ENCODE results near the gene SIK3. TPM values are rescaled to one million over a fixed set of nuclear protein-coding genes. Genes with fewer than 3 reads are reported as not detected.

SIK3 gene
- total RNA-seq, 1 experiment from 2014 or later: 34.4 TPM

DNA sequence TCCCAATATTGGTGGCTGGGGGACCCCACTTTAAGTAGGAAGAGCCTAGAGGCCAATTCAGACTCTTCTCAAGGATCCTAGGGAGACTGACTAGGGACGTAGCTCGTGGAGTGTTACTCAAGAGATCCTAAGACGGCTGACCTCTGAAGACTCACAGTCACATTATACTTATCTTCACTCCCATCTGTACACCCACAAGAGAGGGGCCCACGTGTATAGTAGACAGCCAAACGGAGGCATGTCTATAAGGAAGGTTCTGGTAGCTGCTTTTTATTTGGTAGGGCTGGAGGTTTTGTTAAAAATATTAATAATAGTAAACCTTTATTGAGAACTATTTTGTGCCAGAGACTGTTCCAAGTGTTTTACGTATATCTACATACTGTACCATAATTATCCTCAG lies 237.9 kb downstream of the SIK3 start:
- Mint-ChIP-seq H3K27ac (no peak overlapping the region), H3K27me3 (ENCODE audit: low read depth) (no peaks in the 10 kb centered on the region), H3K4me1 (no peaks in the 10 kb centered on the region), H3K36me3 (peaks cover 42% of the 10 kb centered on the region), H3K9me3 (no peaks in the 10 kb centered on the region), H3K4me3 (no peak overlapping the region)
- no peak for DNase-seq (ENCODE audit: low spot score)
- CTCF ChIA-PET: interaction anchor here (0.6 kb wide), 1 partner anchor 20 kb away, joined by 3 read pairs; no protein-coding TSS in a partner anchor
- TF ChIP-seq ZNF138 (CRISPR knock-in tag; conservative IDR thresholded peaks at IDR 0.05) (no peak), RORB (CRISPR knock-in tag; IDR thresholded peaks at IDR 0.05) (no peak), OVOL2 (CRISPR knock-in tag; IDR thresholded peaks at IDR 0.05; ENCODE audit: borderline replicate concordance) (no peak), FOXJ3 (CRISPR knock-in tag; IDR thresholded peaks at IDR 0.05; ENCODE audit: borderline replicate concordance) (no peak), ZNF232 (CRISPR knock-in tag; IDR thresholded peaks at IDR 0.05) (no peak), SMAD3 (CRISPR knock-in tag; IDR thresholded peaks at IDR 0.05; ENCODE audit: borderline replicate concordance) (no peak), NR3C1 (CRISPR knock-in tag; conservative IDR thresholded peaks at IDR 0.05; ENCODE audit: low read depth) (no peak), RELA (CRISPR knock-in tag; IDR thresholded peaks at IDR 0.05; ENCODE audit: borderline replicate concordance) (no peak), TCF7 (CRISPR knock-in tag; IDR thresholded peaks at IDR 0.05; ENCODE audit: low read depth) (no peak), ZNF219 (CRISPR knock-in tag; IDR thresholded peaks at IDR 0.05; ENCODE audit: borderline replicate concordance) (no peak), EMX1 (CRISPR knock-in tag; IDR thresholded peaks at IDR 0.05) (no peak), CREM (CRISPR knock-in tag; IDR thresholded peaks at IDR 0.05) (no peak)
- TF ChIP-seq, protein P1, sequence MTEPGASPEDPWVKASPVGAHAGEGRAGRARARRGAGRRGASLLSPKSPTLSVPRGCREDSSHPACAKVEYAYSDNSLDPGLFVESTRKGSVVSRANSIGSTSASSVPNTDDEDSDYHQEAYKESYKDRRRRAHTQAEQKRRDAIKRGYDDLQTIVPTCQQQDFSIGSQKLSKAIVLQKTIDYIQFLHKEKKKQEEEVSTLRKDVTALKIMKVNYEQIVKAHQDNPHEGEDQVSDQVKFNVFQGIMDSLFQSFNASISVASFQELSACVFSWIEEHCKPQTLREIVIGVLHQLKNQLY (CRISPR knock-in tag; IDR thresholded peaks at IDR 0.05): no peak
- TF ChIP-seq, protein P2, sequence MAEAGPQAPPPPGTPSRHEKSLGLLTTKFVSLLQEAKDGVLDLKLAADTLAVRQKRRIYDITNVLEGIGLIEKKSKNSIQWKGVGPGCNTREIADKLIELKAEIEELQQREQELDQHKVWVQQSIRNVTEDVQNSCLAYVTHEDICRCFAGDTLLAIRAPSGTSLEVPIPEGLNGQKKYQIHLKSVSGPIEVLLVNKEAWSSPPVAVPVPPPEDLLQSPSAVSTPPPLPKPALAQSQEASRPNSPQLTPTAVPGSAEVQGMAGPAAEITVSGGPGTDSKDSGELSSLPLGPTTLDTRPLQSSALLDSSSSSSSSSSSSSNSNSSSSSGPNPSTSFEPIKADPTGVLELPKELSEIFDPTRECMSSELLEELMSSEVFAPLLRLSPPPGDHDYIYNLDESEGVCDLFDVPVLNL (CRISPR knock-in tag; IDR thresholded peaks at IDR 0.05; ENCODE audit: borderline replicate concordance, low read depth): no peak
- no peak for ATAC-seq
- POLR2A ChIA-PET: no interaction called here

DNA sequence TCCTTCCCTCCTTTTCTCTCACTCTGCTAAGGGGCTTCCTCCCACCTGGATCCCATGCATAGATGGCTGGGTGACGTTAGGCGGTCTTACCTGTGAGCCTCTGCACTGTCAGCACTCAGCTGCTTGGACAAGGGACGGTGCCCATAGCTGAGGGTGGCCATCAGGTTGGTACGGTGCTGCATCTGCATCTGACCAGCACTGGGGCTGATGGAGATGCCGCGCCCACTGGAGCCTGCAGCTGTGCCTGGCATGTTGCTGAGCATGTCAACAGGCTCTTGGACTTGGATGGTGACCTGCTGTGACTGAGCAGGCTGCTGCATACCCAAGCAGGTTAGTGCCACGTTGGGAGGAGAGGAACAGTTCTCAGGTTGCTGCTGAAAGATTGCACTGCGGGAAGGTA lies 239.1 kb downstream of the SIK3 start:
- POLR2A ChIA-PET: no interaction called here
- H3K4me1 Mint-ChIP-seq: no peaks in the 10 kb centered on the region
- no peak overlapping the region for H3K4me3 Mint-ChIP-seq
- H3K9me3 Mint-ChIP-seq: no peaks in the 10 kb centered on the region
- CTCF ChIA-PET: no interaction called here
- H3K27ac Mint-ChIP-seq: no peak overlapping the region
- no peaks in the 10 kb centered on the region for H3K27me3 Mint-ChIP-seq (ENCODE audit: low read depth)
- TF ChIP-seq NR2C2 (CRISPR knock-in tag; IDR thresholded peaks at IDR 0.05) (no peak), ZNF219 (CRISPR knock-in tag; IDR thresholded peaks at IDR 0.05; ENCODE audit: borderline replicate concordance) (no peak), SMAD4 (CRISPR knock-in tag; IDR thresholded peaks at IDR 0.05) (no peak)
- TF ChIP-seq, protein P3, sequence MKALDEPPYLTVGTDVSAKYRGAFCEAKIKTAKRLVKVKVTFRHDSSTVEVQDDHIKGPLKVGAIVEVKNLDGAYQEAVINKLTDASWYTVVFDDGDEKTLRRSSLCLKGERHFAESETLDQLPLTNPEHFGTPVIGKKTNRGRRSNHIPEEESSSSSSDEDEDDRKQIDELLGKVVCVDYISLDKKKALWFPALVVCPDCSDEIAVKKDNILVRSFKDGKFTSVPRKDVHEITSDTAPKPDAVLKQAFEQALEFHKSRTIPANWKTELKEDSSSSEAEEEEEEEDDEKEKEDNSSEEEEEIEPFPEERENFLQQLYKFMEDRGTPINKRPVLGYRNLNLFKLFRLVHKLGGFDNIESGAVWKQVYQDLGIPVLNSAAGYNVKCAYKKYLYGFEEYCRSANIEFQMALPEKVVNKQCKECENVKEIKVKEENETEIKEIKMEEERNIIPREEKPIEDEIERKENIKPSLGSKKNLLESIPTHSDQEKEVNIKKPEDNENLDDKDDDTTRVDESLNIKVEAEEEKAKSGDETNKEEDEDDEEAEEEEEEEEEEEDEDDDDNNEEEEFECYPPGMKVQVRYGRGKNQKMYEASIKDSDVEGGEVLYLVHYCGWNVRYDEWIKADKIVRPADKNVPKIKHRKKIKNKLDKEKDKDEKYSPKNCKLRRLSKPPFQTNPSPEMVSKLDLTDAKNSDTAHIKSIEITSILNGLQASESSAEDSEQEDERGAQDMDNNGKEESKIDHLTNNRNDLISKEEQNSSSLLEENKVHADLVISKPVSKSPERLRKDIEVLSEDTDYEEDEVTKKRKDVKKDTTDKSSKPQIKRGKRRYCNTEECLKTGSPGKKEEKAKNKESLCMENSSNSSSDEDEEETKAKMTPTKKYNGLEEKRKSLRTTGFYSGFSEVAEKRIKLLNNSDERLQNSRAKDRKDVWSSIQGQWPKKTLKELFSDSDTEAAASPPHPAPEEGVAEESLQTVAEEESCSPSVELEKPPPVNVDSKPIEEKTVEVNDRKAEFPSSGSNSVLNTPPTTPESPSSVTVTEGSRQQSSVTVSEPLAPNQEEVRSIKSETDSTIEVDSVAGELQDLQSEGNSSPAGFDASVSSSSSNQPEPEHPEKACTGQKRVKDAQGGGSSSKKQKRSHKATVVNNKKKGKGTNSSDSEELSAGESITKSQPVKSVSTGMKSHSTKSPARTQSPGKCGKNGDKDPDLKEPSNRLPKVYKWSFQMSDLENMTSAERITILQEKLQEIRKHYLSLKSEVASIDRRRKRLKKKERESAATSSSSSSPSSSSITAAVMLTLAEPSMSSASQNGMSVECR (CRISPR knock-in tag; IDR thresholded peaks at IDR 0.05; ENCODE audit: borderline replicate concordance): no peak
- TF ChIP-seq, protein P4, sequence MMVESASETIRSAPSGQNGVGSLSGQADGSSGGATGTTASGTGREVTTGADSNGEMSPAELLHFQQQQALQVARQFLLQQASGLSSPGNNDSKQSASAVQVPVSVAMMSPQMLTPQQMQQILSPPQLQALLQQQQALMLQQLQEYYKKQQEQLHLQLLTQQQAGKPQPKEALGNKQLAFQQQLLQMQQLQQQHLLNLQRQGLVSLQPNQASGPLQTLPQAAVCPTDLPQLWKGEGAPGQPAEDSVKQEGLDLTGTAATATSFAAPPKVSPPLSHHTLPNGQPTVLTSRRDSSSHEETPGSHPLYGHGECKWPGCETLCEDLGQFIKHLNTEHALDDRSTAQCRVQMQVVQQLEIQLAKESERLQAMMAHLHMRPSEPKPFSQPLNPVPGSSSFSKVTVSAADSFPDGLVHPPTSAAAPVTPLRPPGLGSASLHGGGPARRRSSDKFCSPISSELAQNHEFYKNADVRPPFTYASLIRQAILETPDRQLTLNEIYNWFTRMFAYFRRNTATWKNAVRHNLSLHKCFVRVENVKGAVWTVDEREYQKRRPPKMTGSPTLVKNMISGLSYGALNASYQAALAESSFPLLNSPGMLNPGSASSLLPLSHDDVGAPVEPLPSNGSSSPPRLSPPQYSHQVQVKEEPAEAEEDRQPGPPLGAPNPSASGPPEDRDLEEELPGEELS (CRISPR knock-in tag; IDR thresholded peaks at IDR 0.05): no peak
- TF ChIP-seq, protein P5, sequence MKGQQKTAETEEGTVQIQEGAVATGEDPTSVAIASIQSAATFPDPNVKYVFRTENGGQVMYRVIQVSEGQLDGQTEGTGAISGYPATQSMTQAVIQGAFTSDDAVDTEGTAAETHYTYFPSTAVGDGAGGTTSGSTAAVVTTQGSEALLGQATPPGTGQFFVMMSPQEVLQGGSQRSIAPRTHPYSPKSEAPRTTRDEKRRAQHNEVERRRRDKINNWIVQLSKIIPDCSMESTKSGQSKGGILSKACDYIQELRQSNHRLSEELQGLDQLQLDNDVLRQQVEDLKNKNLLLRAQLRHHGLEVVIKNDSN (CRISPR knock-in tag; IDR thresholded peaks at IDR 0.05): no peak
- TF ChIP-seq, protein P6, sequence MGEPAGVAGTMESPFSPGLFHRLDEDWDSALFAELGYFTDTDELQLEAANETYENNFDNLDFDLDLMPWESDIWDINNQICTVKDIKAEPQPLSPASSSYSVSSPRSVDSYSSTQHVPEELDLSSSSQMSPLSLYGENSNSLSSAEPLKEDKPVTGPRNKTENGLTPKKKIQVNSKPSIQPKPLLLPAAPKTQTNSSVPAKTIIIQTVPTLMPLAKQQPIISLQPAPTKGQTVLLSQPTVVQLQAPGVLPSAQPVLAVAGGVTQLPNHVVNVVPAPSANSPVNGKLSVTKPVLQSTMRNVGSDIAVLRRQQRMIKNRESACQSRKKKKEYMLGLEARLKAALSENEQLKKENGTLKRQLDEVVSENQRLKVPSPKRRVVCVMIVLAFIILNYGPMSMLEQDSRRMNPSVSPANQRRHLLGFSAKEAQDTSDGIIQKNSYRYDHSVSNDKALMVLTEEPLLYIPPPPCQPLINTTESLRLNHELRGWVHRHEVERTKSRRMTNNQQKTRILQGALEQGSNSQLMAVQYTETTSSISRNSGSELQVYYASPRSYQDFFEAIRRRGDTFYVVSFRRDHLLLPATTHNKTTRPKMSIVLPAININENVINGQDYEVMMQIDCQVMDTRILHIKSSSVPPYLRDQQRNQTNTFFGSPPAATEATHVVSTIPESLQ (CRISPR knock-in tag; IDR thresholded peaks at IDR 0.05): no peak
- DNase-seq (ENCODE audit: low spot score) (no peak), ATAC-seq (no peak)
- peaks cover 46% of the 10 kb centered on the region for H3K36me3 Mint-ChIP-seq

All from WTC11 (cell line).